HEK293T (cell line): ENCODE results near the gene SCAP.

Source experiments
- ARNT ChIP-seq: fragments of 450-650 bp; IDR thresholded peaks from 2 replicates; pipeline ENCODE4 v1.6.1; 2017; ENCODE audit warnings: mild to moderate bottlenecking
- FOXK2 ChIP-seq: fragments of 450-650 bp; IDR thresholded peaks from 2 replicates; pipeline ENCODE4 v1.6.1; 2016; ENCODE audit warnings: mild to moderate bottlenecking
- FOXM1 ChIP-seq: fragments of 450-650 bp; IDR thresholded peaks from 2 replicates; pipeline ENCODE4 v1.6.1; 2017; ENCODE audit warnings: mild to moderate bottlenecking, borderline replicate concordance
- HDGF ChIP-seq: fragments of 450-650 bp; IDR thresholded peaks from 2 replicates; pipeline ENCODE4 v1.6.1; 2017; ENCODE audit warnings: antibody characterized with exemption, borderline replicate concordance
- NFRKB ChIP-seq: fragments of 450-650 bp; IDR thresholded peaks from 2 replicates; pipeline ENCODE4 v1.6.1; 2016; ENCODE audit warnings: mild to moderate bottlenecking, moderate library complexity
- PKNOX1 ChIP-seq: fragments of 450-650 bp; IDR thresholded peaks from 2 replicates; pipeline ENCODE4 v1.6.1; 2016
- SP1 ChIP-seq: fragments of 450-650 bp; IDR thresholded peaks from 2 replicates; pipeline ENCODE4 v1.6.1; 2017
- SUZ12 ChIP-seq: fragments of 450-650 bp; IDR thresholded peaks from 2 replicates; pipeline ENCODE4 v1.6.1; 2016; ENCODE audit warnings: mild to moderate bottlenecking
- TARDBP ChIP-seq: fragments of 450-650 bp; IDR thresholded peaks from 2 replicates; pipeline ENCODE4 v1.6.1; 2016

GRCh38 chr3:47414161-47414564 lies 61.6 kb downstream of the SCAP start:
- TF ChIP-seq ARNT (no peak), TARDBP (no peak), NFRKB (no peak), FOXM1 (no peak), SUZ12 (no peak), HDGF (no peak), SP1 (no peak), FOXK2 (no peak), PKNOX1 (no peak)
